Neuron (in vitro differentiated cells): Measurements from ENCODE around the gene PPDPF.
A peak's percentile ranks its signal among the peaks of the same experiment; 100 is the strongest.
"Not testable (repeated sequence)": the region's sequence is repeated elsewhere in the genome, so short reads cannot be mapped to it uniquely, and the experiment has no call there.

ENCODE experiments used
- H2AFZ ChIP-seq: one replicate; pipeline ENCODE4 v1.6.1; 2013; ENCODE audit warnings: low read depth, mild to moderate bottlenecking, inconsistent platforms, low read length, moderate library complexity
- H3K27me3 ChIP-seq: one replicate; pipeline ENCODE4 v1.6.1; 2013; ENCODE audit warnings: low read length; ENCODE audit not compliant: insufficient read depth
- H3K36me3 ChIP-seq: one replicate; pipeline ENCODE4 v1.6.1; 2013; ENCODE audit warnings: low read length; ENCODE audit not compliant: insufficient read depth
- H3K4me1 ChIP-seq: one replicate; pipeline ENCODE4 v1.6.1; 2013; ENCODE audit warnings: low read length; ENCODE audit not compliant: insufficient read depth
- H3K4me3 ChIP-seq: 2 replicates; pipeline ENCODE4 v1.5.1; 2013; ENCODE audit warnings: mild to moderate bottlenecking, low read length, moderate library complexity
- H3K9me3 ChIP-seq: one replicate; pipeline ENCODE4 v1.6.1; 2013; ENCODE audit warnings: low read length

PPDPF gene, protein sequence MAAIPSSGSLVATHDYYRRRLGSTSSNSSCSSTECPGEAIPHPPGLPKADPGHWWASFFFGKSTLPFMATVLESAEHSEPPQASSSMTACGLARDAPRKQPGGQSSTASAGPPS

DNA sequence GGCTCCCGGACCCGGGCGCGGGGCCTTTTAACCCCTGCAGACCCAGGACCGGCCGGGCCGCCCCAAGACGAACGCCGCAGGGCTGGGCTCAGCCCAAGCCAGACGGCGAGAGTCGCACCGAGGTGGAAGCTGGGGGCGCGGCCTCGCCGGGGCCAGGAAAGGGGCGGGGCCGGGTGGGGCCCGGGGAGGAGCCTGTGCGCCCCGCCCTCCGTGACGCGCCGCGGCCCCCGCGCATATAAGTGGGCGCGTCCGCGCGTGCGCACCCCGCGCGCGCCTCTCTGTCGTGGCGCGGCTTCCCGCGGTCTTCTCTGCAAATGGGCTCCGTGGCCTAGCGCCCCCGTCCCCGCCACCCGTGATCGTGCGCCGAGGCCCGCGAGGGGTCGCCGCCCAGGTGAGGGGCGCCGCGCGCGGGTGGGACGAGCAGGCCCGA lies at the start of gene PPDPF:
Gene PPDPF (plus strand): TSS at position 262 of the 430 bp plus-strand sequence. CDS start 544 bp downstream, outside the sequence.
- Histone ChIP-seq H3K4me3 (peak within 1 kb of the TSS; percentile 98), H3K36me3 (peaks cover 26% of the 10 kb centered on the region), H2AFZ (peak within 1 kb of the TSS; percentile 75), H3K9me3 (peaks cover 6% of the 10 kb centered on the region), H3K4me1 (peaks cover 17% of the 10 kb centered on the region), H3K27me3 (no peaks in the 10 kb centered on the region)

DNA sequence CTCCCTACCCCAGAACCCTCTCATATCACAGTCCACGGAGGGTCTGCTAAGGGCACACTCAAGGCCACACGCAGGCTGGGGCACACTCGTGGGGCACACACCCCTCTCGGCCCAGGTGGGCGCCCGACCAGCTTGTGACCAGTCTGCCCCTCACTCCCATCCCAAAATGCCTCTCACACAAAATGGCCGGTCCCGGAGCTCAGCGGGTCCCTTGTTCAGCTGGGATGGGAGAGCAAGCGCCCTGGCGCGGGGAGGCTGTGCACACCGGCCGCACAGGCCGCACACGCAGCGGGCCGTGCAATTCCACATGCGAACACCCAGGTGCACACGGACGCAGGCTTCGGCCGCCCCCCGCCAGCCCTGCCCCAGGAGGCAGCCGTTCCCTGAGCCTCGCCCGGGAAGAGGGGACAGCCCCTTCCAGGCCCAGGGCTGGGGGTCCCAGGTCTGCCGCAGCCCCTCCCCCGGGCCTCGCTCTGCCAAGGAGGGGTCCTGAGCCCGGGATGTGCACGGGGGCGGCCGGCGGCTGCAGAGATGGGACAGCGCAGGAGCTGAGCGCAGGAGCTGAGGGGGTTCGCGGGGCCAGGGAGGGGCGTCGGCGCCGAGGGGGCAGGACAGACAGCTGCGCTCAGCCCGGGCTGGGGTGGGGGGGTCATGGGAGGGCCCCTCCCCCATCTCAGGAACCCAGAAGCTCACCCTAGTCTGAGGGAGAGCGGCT lies 49.4 kb upstream of the PPDPF start:
- Histone ChIP-seq H3K36me3 (peaks cover 4% of the 10 kb centered on the region), H3K27me3 (peaks cover 19% of the 10 kb centered on the region), H3K9me3 (no peaks in the 10 kb centered on the region), H3K4me1 (peaks cover 28% of the 10 kb centered on the region), H3K4me3 (peak overlapping the region; percentile 65), H2AFZ (no peak overlapping the region)

DNA sequence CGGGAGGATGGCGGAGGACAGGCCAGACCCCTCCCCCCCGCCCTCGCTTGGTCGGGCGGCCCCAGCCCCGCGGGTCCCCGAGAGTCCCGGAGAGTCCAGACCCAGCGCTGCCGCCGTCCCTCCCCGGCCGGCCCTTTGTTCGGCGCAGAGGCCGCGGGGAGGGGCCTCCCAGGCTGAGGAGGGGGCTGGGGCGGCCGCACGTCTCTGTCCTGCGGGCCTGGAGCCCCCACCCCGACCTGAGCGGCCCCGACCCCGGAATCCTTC lies 48.9 kb upstream of the PPDPF start:
- H3K36me3 ChIP-seq = no peaks in the 10 kb centered on the region
- no peak overlapping the region for H2AFZ ChIP-seq
- H3K27me3 ChIP-seq = peaks cover 19% of the 10 kb centered on the region
- peak overlapping the region; percentile 65 for H3K4me3 ChIP-seq
- no peaks in the 10 kb centered on the region for H3K9me3 ChIP-seq
- peaks cover 28% of the 10 kb centered on the region for H3K4me1 ChIP-seq

DNA sequence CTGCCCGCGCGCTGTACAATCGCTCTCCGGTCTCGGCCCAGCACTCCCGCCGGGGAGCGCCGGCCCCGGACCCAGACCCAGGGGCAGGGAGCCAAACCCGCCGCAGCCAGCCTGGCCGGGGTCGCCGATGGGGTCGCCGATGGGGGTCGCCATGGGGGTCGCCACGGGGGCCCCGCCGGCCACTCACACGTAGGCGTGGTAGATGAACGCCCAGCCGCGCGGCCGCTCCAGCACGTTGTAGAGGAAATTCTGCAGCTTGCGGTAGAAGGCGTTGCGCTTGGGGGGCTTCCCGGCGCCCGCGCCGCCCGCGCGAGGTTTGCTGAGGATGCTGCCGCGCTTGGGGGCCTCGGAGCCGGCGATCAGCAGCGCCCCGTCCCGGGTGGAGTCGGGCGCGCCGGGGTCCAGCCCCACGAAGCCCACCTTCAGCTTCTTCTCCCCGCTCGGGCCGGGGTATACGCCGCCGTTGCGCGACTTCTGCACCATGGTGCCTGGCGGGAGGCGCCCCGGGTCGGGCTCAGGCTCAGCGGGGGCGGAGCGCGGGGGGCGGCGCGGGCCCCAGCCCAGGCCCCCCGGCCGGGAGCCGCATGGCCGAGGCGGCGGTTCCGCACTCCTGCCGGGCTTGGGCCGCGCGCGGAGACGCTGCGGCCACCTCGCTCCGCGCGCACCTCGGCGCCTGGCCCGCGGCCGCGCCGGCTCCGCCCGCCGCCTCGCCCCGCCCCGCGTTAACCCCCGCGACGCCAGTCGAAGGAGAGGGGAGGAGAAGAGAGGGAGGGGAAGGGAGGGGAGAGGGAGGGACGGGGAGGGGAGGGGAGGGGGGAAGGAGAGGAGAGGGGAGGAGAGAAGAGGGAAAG lies 48.4 kb upstream of the PPDPF start, which contains the start of gene KCNQ2:
Gene KCNQ2 (minus strand): TSS at position 675 of the 851 bp plus-strand sequence. CDS start 192 bp downstream, at position 483.
- H2AFZ ChIP-seq = no peak within 1 kb of the TSS
- no peaks in the 10 kb centered on the region for H3K36me3 ChIP-seq
- no peaks in the 10 kb centered on the region for H3K9me3 ChIP-seq
- H3K4me3 ChIP-seq = peak within 1 kb of the TSS; percentile 65
- H3K4me1 ChIP-seq = peaks cover 28% of the 10 kb centered on the region
- H3K27me3 ChIP-seq = peaks cover 23% of the 10 kb centered on the region

DNA sequence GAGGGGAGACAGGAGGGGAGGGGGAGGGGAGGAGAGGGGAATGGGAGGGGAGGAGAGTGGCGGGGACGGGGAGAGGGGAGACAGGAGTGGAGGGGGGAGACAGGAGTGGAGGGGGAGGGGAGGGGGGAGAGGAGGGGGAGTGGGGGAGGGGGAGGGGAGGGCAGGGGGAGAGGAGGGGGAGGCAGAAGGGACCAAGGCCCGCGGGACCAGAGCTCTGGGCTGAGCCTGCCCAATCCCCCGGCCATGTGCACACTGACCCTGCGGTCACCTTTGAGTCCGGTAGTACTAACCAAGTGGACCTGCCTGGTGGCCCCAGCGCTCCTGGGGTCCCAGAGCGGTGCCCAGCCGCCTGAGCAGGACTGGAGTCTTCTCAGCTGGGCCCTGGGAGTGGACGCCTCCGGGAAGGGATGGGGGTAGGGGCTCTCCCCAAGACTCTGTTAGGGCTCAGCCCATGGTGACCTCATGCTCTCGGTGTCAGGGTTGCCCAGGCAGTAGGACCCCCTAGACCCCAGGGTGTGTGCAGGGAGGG lies 47.6 kb upstream of the PPDPF start:
- Histone ChIP-seq H3K4me3 (peak overlapping the region; percentile 9), H3K9me3 (no peaks in the 10 kb centered on the region), H3K4me1 (peaks cover 28% of the 10 kb centered on the region), H3K27me3 (peaks cover 24% of the 10 kb centered on the region), H2AFZ (no peak overlapping the region), H3K36me3 (no peaks in the 10 kb centered on the region)

DNA sequence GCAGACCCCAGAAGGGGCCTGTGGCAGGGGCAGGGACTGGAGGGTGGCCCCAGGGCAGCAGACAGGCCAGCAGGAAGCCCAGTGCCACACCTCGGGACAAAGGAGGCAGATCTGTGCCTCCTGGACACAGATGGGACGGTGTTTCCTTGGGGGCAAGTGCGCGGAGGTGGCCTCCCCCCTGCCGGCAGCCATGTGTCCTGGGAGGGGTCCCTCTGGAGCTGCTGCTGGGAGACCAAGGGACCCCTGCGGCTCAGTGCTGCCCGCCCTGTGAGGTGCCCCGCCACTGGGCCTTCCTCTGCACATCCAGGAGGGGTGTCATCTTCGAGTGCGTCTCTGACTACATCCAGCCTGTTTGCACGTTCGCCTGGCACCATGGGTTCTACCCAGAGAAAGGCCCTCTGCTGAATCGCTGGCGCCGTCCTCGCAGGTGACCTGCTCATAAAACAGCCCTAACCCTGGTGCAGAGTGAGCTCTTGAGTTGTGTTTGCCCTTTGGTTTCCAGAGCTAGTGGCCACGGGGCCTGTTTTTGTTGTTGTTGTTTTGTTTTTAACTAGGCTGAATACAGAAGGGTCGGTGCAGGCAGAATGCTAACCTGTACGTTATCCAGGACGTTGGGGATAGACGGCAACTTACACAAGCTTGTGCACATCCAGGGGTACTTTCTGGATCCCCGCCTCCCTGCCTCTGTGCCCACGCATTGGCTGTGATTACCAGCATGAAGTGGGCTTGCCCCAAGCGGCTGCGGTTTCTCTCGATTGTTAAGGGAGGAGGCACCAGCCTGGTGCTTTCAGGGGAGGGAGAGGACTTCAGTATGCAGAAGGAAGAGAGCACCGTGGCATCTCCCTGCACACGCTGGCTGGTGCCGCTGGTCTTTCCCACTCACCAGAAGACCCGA lies 46.8 kb upstream of the PPDPF start:
- Histone ChIP-seq H3K36me3 (no peaks in the 10 kb centered on the region), H3K27me3 (peaks cover 29% of the 10 kb centered on the region), H2AFZ (no peak overlapping the region), H3K4me3 (no peak overlapping the region), H3K4me1 (peaks cover 28% of the 10 kb centered on the region), H3K9me3 (no peaks in the 10 kb centered on the region)

DNA sequence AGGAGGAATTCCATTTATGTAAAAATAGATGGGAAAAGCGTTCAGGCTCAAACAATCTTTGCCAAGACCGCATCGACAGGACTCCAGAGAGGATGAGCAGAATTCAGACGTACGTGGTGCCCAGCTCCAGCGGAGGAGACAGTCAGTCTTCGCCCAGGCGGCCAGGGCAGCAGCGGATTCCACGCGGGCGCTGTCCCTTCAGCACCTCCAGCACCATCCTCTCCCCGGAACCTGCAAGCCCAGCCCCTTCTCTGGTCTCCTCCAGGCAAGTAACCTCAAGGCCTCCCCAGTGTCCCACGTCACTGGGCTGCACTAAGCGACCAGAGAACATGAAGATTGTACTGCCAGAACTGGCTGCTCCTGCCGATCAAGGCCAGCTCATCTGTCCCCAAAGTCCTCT lies 45.4 kb upstream of the PPDPF start:
- H3K4me3 ChIP-seq = no peak overlapping the region
- peaks cover 34% of the 10 kb centered on the region for H3K27me3 ChIP-seq
- peaks cover 16% of the 10 kb centered on the region for H3K4me1 ChIP-seq
- no peak overlapping the region for H2AFZ ChIP-seq
- no peaks in the 10 kb centered on the region for H3K9me3 ChIP-seq
- H3K36me3 ChIP-seq = no peaks in the 10 kb centered on the region

DNA sequence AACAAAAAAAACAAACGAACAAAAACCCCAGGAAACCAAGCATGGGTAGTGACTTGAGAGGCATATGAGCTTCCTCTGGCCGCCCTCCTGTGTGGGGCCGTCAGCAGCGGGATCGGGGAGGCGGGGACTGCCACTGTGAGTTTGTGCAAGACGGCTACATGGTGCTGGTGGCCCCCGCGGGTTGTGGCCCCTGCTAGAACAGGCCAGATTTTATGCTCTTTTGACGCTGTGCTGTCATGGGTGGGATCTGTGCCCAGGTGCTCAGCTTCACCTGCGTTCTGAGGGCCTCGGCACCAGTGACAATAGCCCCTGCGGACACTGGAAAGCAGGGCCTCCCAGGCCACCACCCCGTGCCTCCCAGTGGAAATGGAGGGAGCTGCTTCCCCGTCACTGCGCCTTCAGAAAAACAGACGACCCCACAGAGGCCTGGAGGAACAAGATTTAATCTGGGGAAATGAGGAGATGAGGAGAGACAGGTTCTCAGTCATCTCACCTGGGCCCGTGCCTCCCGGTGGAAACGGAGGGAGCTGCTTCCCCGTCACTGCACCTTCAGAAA lies 43.4 kb upstream of the PPDPF start:
- Histone ChIP-seq H3K27me3 (peaks cover 39% of the 10 kb centered on the region), H2AFZ (no peak overlapping the region), H3K4me1 (peaks cover 9% of the 10 kb centered on the region), H3K9me3 (no peaks in the 10 kb centered on the region), H3K4me3 (no peak overlapping the region), H3K36me3 (no peaks in the 10 kb centered on the region)

DNA sequence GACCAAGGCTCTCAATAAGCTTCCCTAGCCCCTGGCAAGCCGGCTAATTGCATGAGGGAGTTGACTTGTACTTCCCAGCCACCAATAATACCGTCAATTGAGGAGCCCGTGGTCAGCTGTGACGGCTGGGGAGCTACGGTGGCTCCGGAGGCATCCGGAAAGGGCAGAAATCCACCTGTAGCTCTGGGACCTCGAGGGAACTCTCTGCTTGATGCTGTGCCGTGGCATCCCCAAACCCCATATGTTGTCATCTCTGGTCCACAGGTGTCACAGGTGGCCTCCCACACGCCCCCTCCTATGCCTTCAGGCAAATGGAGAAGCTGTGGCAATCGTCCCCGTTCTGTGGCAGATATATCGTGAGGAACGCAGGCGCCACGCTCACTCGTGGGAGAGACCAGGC lies 42.6 kb upstream of the PPDPF start:
- no peaks in the 10 kb centered on the region for H3K9me3 ChIP-seq
- no peak overlapping the region for H2AFZ ChIP-seq
- no peaks in the 10 kb centered on the region for H3K36me3 ChIP-seq
- H3K4me3 ChIP-seq = no peak overlapping the region
- peaks cover 9% of the 10 kb centered on the region for H3K4me1 ChIP-seq
- H3K27me3 ChIP-seq = peaks cover 39% of the 10 kb centered on the region

DNA sequence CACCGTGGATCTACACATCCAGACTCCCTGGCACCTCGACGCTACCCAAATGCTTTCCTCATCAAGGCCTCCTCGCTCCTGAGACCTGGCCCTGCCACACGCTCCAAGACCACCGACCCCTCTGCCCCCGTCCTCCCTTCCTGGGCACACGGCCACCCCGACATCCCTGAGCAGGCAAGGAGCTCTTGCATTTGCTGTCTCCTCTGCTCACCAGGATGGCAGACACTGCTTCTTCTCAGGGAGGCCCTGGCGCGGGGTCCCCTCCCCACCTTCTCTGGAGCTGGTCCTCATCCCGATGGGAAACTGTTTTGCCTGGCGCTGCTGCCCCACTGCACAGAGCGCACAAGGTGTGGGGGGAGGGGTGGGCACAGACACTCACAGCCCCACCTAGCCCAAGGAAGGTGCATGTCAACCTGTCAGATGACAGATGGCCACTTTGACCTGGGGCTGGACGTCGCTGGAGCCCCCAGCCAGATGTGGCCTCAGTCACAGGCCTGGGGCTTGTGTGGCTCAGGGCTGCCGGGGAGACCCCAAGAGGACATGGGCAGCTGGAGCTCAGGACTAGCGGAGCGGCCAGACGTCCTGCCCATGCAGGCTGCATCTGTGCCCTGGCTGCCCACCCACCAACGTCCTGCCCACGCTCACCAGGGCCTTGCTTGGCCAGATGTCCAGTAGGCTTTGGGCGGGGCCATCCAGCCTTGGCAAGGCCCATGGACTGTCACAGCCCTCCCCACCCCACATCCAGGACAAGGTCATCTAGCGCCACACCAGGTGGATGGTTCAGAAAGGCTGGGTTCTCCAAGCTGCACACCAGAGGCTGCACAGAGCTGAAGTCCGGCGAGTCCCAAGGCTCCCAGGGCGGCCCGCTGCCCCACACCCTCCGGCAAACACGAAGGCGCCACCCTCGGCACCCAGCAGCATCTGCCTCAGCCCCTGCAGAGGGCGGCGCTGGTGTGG lies 41.9 kb upstream of the PPDPF start:
- Histone ChIP-seq H3K4me1 (peaks cover 3% of the 10 kb centered on the region), H3K4me3 (no peak overlapping the region), H2AFZ (no peak overlapping the region), H3K27me3 (peaks cover 38% of the 10 kb centered on the region), H3K9me3 (no peaks in the 10 kb centered on the region), H3K36me3 (no peaks in the 10 kb centered on the region)

DNA sequence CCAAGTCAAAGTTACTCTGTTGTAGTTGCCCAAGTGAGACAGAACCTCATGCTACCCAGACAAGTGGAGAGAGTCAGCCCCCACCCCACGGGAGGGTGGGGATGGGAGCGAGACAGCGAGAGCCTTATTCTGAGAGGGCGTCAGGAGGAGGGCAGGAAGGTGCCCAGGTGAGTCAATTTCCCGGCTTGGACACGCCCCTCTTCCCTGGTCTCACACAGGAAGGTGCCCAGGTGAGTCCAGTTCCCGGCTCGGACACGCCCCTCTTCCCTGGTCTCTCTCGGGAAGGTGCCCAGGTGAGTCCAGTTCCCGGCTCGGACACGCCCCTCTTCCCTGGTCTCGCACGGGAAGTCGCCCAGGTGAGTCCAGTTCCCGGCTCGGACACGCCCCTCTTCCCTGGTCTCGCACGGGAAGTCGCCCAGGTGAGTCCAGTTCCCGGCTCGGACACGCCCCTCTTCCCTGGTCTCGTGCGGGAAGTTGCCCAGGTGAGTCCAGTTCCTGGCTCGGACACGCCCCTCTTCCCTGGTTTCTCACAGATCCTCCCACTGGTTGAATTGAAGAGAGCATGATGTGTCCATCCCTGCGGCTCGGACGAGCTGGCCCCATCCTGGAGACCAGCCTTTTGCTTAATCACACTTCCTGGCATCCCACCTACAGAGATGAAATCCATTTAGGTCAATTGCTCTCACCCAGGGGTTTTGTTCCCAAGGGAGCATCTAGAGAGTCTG lies 40.7 kb upstream of the PPDPF start:
- H3K36me3 ChIP-seq, H3K4me3 ChIP-seq, H3K4me1 ChIP-seq, H2AFZ ChIP-seq, H3K9me3 ChIP-seq: not testable (repeated sequence)
- H3K27me3 ChIP-seq = peaks cover 27% of the 10 kb centered on the region
